ENCODE data around the gene SSR1.
"Not testable (repeated sequence)": the region's sequence is repeated elsewhere in the genome, so short reads cannot be mapped to it uniquely, and the experiment has no call there.

Gene SSR1

GRCh38 chr6:7273709-7274108, 39.3 kb downstream of the SSR1 start:
- DNase-seq, result peak; percentile 15

GRCh38 chr6:7271205-7271534, 41.8 kb downstream of the SSR1 start:
- DNase-seq, result no peak

GRCh38 chr6:7270320-7271204, 42.4 kb downstream of the SSR1 start:
- DNase-seq, result peak; percentile 10

- peak; percentile 9 for DNase-seq
These were observed 43.2 kb downstream of the SSR1 start for GRCh38 chr6:7269816-7270215.

GRCh38 chr6:7268816-7269555, 44.0 kb downstream of the SSR1 start:
- peak; percentile 5 for DNase-seq

GRCh38 chr6:7268362-7268761, 44.6 kb downstream of the SSR1 start:
- DNase-seq, result no peak

GRCh38 chr6:7267466-7268091, 45.4 kb downstream of the SSR1 start:
- DNase-seq, result peak; percentile 23

- peak; percentile 14 for DNase-seq
These were observed 45.9 kb downstream of the SSR1 start for GRCh38 chr6:7267071-7267465.

- not testable (repeated sequence) for DNase-seq
These were observed 47.6 kb downstream of the SSR1 start for GRCh38 chr6:7265385-7265726.

GRCh38 chr6:7264686-7265384, 48.2 kb downstream of the SSR1 start:
- DNase-seq, result peak; percentile 20

- DNase-seq, result no peak
These were observed 49.0 kb downstream of the SSR1 start for GRCh38 chr6:7264041-7264440.

- DNase-seq, result not testable (repeated sequence)
These were observed 49.5 kb downstream of the SSR1 start for GRCh38 chr6:7263519-7263805.

GRCh38 chr6:7262746-7263518, 50.1 kb downstream of the SSR1 start:
- no peak for DNase-seq

- DNase-seq, result no peak
These were observed 51.0 kb downstream of the SSR1 start for GRCh38 chr6:7261852-7262461.

- DNase-seq, result peak; percentile 66
These were observed 51.8 kb downstream of the SSR1 start for GRCh38 chr6:7261032-7261841.

- DNase-seq, result no peak
These were observed 52.5 kb downstream of the SSR1 start for GRCh38 chr6:7260291-7261031.

GRCh38 chr6:7258231-7258763, 54.7 kb downstream of the SSR1 start:
- no peak for DNase-seq

GRCh38 chr6:7257521-7258230, 55.3 kb downstream of the SSR1 start:
- DNase-seq, result no peak

- no peak for DNase-seq
These were observed 56.2 kb downstream of the SSR1 start for GRCh38 chr6:7256785-7257184.

- DNase-seq, result no peak
These were observed 57.1 kb downstream of the SSR1 start for GRCh38 chr6:7255918-7256317.

All from stimulated activated CD8-positive, alpha-beta memory T cell treated with anti-CD3 and anti-CD28 coated beads, Interleukin-4, amount 100 ng/mL, for 48 hours (primary cell).